GM19452 (cell line): ENCODE measurements around the gene LIMCH1.
"Not testable (repeated sequence)": the region's sequence is repeated elsewhere in the genome, so short reads cannot be mapped to it uniquely, and the experiment has no call there.

Experiments used
- ATAC-seq: cut with Tn5 transposase; IDR thresholded peaks from one replicate; pipeline ENCODE4 v1.9.1; 2021; ENCODE audit not compliant: unreplicated experiment

The LIMCH1 gene

GRCh38 chr4:41640906-41641305 lies 102.9 kb downstream of the LIMCH1 start:
- no peak for ATAC-seq

- ATAC-seq = not testable (repeated sequence)
Observed at GRCh38 chr4:41642746-41643145, 104.8 kb downstream of the LIMCH1 start.

GRCh38 chr4:41643331-41643730 lies 105.4 kb downstream of the LIMCH1 start:
- ATAC-seq = no peak

GRCh38 chr4:41644288-41644914 lies 106.4 kb downstream of the LIMCH1 start:
- no peak for ATAC-seq

- no peak for ATAC-seq
Observed at GRCh38 chr4:41644915-41645295, 106.9 kb downstream of the LIMCH1 start.

- no peak for ATAC-seq
Observed at GRCh38 chr4:41645728-41646390, 107.9 kb downstream of the LIMCH1 start.

- no peak for ATAC-seq
Observed at GRCh38 chr4:41646862-41647261, 108.9 kb downstream of the LIMCH1 start.

- no peak for ATAC-seq
Observed at GRCh38 chr4:41647383-41647782, 109.4 kb downstream of the LIMCH1 start.

GRCh38 chr4:41651150-41651549 lies 113.2 kb downstream of the LIMCH1 start:
- ATAC-seq = not testable (repeated sequence)

GRCh38 chr4:41652971-41653370 lies 115.0 kb downstream of the LIMCH1 start:
- no peak for ATAC-seq

GRCh38 chr4:41653523-41653922 lies 115.6 kb downstream of the LIMCH1 start:
- ATAC-seq = no peak

GRCh38 chr4:41655177-41655576 lies 117.2 kb downstream of the LIMCH1 start:
- ATAC-seq = no peak

- ATAC-seq = no peak
Observed at GRCh38 chr4:41656106-41656505, 118.1 kb downstream of the LIMCH1 start.

GRCh38 chr4:41656572-41657520 lies 118.9 kb downstream of the LIMCH1 start:
- no peak for ATAC-seq

- no peak for ATAC-seq
Observed at GRCh38 chr4:41657561-41657960, 119.6 kb downstream of the LIMCH1 start.

- no peak for ATAC-seq
Observed at GRCh38 chr4:41658163-41658562, 120.2 kb downstream of the LIMCH1 start.

GRCh38 chr4:41660352-41660751 lies 122.4 kb downstream of the LIMCH1 start:
- ATAC-seq = no peak

- ATAC-seq = no peak
Observed at GRCh38 chr4:41661442-41662076, 123.6 kb downstream of the LIMCH1 start.

GRCh38 chr4:41665636-41666207 lies 127.8 kb downstream of the LIMCH1 start:
- ATAC-seq = no peak

GRCh38 chr4:41668024-41668423 lies 130.1 kb downstream of the LIMCH1 start:
- no peak for ATAC-seq

- no peak for ATAC-seq
Observed at GRCh38 chr4:41670530-41670929, 132.6 kb downstream of the LIMCH1 start.
